ENCODE data around the gene ADGRG6.

DNA sequence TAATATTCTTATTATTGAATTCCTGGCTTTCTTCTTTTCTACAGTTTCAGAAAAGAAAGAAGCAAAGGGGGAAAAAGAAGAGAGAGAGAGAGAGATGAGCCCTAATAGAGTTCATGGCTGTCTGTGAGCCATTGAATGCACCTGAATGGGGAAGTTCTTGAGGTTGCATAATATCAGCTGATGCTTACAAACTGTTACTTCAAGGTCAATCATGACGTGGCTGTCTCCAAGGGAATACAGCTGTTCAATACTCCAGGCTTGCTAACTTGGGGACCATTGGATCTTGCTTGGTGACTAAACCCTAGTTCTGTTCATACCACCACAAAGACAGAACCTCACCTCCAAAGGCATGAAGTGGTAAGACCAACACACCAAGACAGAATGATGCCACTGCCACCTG, 180.4 kb downstream of the ADGRG6 start:
- TF ChIP-seq, protein P1, sequence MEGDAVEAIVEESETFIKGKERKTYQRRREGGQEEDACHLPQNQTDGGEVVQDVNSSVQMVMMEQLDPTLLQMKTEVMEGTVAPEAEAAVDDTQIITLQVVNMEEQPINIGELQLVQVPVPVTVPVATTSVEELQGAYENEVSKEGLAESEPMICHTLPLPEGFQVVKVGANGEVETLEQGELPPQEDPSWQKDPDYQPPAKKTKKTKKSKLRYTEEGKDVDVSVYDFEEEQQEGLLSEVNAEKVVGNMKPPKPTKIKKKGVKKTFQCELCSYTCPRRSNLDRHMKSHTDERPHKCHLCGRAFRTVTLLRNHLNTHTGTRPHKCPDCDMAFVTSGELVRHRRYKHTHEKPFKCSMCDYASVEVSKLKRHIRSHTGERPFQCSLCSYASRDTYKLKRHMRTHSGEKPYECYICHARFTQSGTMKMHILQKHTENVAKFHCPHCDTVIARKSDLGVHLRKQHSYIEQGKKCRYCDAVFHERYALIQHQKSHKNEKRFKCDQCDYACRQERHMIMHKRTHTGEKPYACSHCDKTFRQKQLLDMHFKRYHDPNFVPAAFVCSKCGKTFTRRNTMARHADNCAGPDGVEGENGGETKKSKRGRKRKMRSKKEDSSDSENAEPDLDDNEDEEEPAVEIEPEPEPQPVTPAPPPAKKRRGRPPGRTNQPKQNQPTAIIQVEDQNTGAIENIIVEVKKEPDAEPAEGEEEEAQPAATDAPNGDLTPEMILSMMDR (conservative IDR thresholded peaks at IDR 0.05; ENCODE audit: low read length) = no peak
- no peak for TF ChIP-seq EZH2phosphoT487 (IDR thresholded peaks at IDR 0.05; ENCODE audit: borderline replicate concordance)
